ENCODE data around the gene RAB11A.
"Not testable (repeated sequence)": the region's sequence is repeated elsewhere in the genome, so short reads cannot be mapped to it uniquely, and the experiment has no call there.

Gene RAB11A

DNA sequence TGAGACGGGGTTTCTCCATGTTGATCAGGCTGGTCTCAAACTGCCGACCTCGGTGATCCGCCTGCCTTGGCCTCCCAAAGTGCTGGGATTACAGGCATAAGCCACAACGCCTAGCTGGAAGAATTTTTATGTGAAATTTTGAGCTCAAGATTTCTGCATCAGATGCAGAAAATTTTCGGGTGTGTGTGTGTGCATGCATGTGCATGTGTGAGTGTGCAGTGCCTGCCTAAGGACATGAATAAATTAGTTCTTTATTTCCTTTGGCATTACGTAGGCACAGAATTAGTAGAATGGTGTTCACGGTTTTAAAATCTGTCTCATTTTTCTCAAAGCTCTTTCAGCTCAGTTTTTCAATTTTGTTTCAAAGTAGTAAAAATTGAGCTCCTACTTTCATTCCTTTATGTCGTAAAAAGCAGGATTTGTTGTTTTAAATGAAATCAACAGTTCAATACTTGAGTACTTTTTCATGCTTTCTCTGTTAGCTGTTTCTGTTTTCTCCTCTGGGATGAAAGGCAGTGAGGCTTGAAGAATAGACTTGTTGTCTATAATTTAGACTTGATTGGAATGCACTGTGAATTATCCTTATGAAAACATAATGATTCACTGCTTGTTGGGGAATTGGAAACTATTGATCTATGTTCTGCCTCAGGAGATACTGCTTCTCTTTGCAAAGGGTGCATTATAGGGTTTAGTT lies 23.3 kb upstream of the RAB11A start:
- no peak for DNase-seq

DNA sequence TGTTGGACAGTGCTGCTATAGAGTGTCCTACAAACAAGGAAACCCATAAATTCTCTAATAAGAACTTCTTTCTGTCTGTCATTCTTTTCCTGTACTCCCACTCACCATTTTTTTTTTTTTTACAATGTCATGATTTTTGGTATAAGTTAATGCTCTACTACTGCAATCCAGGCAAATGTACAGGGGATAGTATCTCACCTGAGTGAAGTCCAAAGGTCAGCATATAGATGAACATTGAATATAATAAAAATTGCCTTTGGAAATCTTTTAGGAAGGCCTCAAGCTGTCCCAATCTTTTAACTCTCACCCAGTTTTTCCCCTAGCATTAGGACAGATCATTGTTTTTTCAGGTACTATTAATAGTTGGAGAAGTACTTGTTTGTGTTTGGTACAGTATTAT lies 21.3 kb upstream of the RAB11A start:
- DNase-seq: no peak

DNA sequence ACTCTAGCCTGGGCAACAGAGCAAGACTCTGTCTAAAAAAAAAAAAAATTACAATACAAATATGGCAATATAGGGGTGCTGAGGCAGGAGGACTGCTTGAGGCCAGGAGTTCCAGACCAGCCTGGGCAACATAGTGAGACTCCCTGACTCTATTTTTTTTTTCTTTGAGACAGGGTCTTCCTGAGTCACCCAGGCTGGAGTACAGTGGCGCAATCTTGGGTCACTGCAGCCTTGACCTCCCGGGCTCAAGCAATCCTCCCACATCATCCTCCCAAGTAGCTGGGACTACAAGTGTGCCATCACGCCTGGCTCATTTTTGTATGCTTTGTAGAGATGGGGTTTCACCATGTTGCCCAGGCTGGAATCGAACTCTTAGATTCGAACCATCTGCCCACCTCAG lies 17.3 kb upstream of the RAB11A start:
- no peak for DNase-seq

DNA sequence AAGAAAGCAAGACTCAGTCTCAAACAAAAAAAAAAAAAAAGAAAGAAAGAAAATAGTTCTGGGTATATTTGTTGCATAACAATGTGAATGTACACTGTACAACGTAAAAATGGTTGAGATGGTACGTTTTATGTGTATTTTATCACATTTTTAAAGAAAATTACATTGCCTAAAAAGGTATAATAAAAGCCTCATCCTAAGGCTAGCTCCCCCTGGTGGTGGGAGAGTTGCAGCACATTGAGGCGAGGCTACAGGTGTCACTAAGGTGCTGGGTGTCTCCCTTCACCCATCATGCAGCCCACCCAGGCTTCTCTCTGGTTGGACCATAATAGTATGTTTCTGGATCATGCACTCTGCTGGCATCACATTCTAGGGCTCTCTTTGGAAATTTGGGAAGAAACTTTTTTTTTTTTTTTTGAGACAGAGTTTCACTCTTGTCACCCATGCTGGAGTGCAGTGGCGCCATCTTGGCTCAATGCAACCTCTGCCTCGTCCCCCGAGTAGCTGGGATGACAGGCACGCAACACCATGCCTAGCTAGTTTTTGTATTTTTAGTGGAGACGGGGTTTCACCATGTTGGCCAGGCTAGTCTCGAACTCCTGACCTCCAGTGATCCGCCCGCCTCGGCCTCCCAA lies 12.4 kb upstream of the RAB11A start:
- DNase-seq: peak; percentile 50

DNA sequence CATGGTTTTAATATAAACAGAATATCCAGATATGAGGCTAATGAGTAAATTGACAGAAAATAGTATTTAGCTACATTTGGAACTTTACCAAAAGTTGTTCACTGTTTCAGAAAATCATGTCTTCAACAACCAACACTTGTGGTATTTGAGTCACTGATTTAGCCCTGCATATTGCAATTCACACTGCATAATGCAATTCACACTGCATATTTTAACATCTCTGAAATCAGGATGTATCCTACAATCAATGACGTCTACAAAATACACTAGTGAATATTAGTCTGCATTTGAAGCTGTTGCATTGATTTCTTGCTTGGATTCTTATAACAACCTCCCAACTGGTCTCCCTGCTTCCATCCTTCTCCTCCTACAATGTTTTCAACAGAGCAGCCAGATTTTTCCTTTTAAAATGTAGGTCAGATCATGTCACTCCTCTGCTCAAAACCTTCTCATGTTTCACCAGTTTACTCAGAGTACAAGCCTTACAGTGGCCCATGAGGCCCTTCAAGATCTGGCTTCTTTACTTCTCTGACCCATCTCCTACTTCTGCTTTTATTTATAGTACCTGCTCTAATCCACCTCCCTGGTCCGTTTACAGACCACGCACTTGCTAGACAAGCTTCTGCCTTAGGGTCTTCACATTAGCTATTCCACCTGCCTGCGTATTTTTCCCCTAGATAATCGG lies 11.4 kb upstream of the RAB11A start:
- no peak for DNase-seq

DNA sequence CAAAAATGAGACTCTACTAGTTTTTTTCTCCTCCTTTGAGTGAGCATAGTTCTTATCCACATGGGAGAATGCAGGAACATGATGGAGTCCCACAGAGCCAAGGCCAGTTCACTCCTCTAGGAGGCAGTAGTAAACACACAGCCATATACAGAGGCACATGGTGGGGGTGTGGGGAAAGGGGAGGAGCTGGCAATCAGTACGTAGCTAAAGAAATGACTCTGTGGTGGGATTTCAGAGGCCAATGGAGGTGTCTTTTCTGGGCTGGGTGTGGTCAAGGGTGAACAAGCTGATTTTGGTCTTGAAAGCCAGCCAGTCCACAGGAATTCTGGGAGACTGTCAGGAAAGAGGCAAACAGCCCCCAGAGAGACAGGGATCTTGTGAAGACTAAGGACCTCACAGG lies 6.6 kb upstream of the RAB11A start:
- no peak for DNase-seq

DNA sequence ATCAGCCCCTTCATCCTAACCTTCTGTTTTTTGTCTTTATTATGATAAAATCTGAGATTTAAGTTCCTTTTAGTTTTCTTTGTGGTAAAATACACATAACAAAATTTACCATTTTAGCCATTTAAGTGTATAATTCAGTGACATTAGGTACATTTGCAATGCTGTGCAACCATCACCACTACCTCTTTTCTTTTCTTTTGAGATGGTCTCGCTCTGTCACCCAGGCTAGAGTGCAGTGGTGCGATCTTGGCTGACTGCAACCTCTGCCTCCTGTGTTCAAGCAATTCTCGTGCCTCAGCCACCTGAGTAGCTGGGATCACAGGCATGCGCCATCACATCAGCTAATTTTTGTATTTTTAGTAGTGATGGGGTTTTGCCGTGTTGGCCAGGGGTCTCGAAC lies 6.2 kb upstream of the RAB11A start:
- DNase-seq: no peak

DNA sequence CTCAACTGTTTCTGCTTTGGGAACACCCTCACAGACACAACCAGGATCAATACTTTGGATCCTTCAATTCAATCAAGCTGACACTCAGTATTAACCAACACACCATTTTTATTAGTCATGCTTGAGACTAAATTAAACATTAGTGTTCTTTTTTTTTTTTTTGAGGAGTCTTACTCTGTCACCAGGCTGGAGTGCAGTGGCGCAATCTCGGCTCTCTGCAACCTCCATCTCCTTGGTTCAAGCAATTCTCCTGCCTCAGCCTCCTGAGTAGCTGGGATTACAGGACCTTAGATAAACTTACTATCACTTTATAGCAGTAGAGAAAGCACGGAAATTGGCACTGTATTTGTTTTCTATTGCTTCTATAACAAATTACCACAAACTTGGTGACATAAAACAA lies 2.0 kb upstream of the RAB11A start:
- no peak for DNase-seq

DNA sequence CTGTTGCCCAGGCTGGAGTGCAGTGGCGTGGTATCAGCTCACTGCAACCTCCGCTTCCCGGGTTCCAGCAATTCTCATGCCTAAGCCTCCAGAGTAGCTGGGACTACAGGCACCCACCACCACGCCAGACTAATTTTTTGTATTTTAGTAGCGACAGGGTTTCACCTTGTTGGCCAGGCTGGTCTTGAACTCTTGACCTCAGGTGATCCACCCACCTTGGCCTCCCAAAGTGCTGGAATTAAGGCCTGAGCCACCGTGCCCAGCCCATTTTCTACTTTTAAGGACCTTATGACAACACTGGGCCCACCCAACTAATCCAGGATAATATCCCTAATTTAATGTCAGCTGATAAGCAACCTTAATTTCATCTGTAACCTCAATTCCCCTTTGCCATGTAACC lies 1.4 kb upstream of the RAB11A start:
- not testable (repeated sequence) for DNase-seq

DNA sequence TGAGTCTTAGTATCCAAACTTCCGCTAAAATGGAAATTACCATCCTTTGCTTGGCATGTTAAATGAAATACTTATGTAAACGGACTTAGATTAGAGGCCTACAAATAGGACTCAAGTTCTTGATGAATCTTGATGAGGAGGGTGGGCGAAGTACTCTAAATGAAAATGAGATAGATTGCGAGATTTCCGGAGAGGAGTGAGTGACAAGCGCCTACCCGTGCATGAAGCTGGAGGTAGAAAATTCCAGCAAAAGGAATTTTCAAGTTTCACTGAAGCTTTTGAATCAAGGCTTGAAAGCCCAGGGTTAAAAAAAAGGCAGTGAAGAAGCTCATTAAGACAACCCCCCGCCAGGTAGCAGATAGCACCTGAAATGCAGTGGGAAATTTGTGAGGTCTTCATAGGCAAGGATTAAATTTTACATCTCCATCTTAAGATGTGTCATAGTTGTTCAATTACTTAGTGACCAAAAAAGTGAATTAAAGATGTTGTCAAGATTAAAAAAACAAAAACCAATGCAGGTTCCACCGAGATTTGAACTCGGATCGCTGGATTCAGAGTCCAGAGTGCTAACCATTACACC lies 655 bp upstream of the RAB11A start:
- DNase-seq: no peak

DNA sequence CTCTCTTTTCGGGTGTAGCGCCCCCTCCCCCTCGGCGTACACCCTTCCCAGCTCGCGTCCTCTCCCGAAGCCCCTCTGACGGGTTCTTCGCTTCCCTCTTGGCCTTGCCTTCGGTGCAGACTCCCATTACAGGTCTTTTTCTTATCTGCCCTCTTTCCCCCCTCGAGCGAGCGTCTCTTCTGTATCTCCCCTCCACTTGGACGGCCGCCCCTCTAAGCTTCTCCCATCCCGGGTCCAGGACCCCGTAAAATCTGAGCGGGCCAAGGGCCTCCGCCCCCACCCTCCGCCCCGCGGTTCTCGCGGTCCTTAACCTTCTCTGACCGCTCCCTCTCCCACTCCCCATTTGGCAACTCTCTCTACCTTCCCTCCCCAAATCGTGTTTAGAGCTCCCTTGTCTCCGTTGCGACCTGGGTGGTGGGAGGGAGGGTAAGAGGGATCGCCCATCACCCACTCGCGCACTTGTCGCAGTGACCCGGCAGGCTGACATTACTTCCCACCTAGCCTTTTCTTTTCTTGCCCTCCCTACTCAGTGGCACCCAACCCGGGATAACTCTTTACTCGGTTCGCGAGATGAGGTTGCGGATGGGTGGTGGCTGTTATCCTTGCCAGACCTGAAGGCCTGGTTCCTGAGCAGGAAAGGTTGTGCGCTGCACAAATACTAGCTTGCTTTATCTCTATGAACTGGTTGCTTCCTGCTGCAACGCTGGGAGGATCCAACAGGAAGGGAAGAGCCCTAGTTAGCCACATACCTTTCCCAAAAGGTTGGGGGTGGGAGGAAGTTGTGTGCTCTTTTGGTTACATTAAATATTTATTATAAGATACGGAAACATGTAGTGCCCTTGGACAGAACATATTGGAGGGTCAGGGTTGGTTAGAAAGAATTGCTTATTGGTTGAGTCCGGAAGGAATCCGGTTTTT lies 922 bp downstream of the RAB11A start:
- peak; percentile 24 for DNase-seq

DNA sequence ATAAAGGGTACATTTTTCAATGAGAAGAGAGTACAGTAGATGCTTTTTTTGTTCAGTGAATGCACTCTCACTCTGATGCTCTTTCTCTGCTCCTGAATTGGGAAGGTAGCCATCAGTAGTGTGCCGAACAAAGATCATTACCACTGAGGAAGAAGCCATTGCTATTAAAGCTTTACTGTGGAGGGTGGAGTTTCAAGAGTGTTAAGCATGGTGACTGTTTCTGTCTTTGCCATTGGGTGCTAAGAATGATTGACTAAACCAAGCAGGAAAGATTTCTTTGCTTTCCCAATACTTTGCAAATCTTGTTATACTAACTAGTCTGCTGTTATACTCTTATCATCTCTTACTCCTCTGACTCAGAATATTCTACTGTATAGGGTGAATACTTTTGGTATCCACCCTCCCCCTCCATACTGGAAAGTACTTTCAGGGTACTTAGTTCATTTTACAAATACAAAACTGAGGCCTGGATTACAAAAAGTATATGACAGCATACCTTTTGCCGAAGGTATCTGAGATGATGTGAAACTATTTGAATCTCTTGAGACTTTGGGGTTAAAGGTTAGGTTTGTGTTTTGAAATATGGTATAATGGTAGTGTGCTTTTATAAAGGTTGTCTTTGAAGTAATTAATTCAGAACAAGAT lies 1.7 kb downstream of the RAB11A start:
- DNase-seq: no peak

DNA sequence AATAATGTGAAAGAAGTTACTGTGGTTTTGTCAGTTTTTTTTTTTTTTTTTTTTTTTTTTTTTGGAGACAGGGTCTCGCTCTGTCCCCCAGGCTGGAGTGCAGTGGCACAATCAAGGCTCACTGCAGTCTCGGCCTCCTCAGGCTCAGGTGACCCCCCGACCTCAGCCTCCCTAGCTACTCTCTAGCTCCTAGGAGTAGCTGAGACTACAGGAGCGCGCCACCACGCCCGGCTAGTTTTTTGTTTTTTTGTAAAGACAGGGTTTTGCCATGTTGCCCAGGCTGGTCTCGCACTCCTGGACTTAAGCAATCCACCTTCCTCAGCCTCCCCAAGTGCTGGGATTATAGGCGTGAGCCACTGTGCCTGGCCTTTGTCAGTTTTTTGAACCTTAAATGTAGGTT lies 2.6 kb downstream of the RAB11A start:
- DNase-seq: not testable (repeated sequence)

DNA sequence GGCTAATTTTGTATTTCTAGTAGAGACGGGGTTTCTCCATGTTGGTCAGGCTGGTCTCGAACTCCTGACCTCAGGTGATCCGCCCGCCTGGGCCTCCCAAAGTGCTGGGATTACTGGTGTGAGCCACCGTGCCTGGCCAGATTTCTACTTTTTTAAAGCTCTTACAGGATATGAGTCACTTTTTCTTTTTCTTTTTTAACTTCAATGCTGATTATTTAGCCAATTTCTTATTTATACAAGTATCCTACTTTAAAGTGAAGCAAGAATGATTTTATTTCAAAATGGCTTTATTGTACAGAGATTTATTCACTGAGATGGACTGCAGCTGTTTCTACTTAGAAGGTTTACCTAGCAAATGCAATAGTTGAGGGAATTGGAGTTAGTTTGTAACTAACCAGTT lies 3.3 kb downstream of the RAB11A start:
- not testable (repeated sequence) for DNase-seq

DNA sequence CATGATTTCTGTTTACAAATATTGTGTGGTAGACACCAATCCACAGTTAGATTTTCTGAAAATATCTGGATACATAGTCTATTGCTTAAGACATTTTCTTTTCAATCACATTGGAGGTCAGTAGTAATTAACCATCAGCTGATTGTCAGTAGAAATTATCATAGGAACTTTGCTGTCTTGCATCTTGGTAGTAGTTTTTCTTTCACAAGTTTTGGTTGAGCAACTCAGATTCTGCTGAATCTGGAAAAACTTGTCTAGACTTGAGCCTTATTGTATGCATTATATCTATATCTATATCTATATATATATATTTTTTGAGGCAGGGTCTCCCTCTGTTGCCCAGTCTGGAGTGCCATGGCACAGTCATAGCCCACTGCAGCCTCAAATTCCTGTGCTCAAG lies 4.0 kb downstream of the RAB11A start:
- no peak for DNase-seq

DNA sequence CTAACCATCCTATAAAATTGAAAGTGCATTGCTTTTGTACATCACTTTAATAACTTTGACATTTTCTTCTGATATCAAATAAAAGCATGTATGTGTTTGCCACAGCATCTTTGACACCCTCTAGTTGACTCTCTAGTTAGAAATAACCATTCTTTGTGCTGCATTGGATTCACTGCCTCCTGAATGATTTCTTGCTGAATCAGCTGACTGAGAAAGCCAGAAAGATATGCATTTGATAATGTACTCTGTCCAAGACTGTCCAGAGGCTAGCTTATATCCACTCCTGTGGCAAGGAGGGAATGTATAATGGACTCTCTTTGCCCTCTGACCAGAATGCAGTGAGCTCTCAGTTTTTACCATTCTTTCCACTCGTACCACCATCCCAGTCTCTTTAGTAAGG lies 6.2 kb downstream of the RAB11A start:
- DNase-seq: no peak

DNA sequence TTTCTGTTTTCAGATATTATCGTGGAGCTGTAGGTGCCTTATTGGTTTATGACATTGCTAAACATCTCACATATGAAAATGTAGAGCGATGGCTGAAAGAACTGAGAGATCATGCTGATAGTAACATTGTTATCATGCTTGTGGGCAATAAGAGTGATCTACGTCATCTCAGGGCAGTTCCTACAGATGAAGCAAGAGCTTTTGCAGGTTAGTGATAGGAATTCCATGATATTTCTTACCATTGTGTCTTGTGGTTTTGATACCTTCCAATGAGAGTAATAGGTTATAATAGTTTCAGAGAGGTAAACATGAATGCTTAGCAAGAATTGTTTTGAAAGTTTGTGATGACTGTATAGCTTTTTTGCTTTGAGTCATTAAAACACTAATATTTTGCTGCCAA lies 8.5 kb downstream of the RAB11A start:
- DNase-seq: no peak

DNA sequence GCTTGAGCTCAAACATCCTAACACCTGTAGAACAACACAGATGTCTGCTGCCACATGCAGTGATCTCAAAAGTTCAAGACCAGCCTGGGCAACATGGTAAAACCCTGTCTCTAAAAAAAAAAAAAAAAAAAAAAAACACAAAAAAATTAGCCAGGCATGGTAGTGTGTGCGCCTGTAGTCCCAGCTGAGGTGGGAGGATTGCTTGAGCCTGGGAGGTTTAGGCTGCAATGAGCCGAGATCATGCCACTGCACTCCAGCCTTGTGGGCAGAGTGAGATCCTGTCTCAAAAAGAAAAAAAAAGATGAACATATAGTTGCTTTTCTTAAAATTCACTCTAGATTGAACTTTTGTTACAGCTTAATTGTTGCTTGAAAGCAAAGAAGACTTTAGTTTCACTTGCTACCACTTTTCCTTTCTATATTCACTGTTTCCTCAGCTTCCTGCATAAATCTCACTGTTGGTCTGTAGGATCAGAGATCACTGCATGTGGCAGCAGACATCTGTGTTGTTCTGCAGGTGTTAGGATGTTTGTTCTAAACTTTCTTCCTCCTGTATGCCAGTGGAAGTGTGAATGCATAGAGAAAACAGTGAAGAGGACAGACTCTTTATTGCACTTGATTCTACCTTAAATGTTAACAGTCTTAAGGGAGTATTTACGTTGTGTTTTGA lies 12.6 kb downstream of the RAB11A start:
- no peak for DNase-seq

DNA sequence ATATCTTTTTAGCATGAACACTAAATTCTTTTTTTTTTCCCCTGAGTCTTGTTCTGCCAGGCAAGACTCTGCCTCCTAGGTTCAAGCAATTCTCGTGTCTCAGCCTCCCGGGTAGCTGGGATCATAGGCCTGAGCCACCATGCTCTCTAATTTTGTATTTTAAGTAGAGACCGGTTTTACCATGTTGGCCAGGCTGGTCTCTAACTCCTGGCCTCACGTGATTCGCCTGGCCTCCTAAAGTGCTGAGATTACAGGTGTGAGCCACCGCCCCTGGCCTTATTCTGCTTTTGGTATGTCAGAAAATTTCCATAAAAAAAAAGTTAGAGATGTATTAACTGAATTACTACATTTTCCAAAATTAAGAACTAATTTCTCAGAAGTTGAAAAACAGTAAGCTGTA lies 14.3 kb downstream of the RAB11A start:
- DNase-seq: no peak

DNA sequence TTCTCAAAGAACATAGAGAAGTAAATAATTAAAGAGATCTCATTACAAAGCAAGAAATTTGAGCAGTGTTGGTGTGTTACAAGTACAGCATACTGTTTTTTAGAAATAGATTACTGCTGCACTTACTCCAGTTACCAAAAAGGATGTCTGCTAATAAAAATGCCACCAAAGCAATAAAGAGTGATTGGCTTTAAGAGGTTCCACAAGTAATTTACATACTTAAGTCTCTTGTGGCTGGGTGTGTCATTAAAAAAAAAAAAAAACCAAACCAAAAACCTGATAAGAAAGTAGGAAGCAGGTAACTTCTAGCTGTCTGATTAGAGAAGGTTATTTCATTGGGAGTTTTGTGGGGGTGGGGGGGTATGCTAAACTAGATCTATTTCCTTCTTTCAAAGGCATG lies 15.2 kb downstream of the RAB11A start:
- DNase-seq: no peak

DNA sequence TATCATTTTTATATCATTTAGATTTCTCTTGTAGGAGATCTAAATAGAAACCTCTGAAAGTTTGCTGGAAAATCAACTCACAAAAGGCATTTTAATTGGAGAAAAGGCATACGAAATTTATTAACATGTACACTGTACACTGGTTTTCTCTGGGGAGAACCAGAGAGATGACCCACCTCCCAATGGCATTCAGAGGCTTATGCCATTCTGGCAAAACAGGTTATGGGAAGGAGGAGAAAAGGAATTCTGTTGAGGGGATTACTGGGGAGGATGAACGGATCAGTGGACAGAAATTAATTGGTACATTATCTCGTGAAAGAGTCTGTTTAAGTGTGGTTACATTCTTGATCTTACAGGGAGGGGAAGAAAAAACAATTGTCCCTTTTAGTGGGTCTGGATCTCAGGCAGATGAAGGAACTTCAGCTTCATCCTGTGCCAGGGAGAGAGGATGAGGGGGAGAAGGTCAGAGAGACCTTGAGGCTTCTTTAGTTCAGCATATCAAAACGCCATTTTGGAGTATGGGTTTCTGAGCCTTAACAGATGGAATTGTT lies 16.5 kb downstream of the RAB11A start:
- DNase-seq: no peak

DNA sequence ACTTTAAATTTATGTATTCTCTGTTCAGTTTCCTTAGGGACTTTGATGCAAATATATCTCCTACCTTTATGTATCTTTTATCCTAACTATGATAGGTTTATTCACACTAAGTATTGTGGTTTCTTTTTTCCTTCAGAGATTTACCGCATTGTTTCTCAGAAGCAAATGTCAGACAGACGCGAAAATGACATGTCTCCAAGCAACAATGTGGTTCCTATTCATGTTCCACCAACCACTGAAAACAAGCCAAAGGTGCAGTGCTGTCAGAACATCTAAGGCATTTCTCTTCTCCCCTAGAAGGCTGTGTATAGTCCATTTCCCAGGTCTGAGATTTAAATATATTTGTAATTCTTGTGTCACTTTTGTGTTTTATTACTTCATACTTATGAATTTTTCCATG lies 18.3 kb downstream of the RAB11A start:
- DNase-seq: no peak

Measured in NCI-H345 (cell line).